Measurements from ENCODE around the gene NCOA7. TPM values are rescaled to one million over a fixed set of nuclear protein-coding genes. Genes with fewer than 3 reads are reported as not detected.

The NCOA7 gene
- total and polyA plus RNA-seq, 10 of the 15 experiments (the other 5 are each of a cell fraction or from before 2014, with no cell fraction given), result 18.9 to 50.3 (median 34.2) TPM

GRCh38 chr6:125859727-125860126 is 69.0 kb downstream of the NCOA7 start:
- TF ChIP-seq EED (IDR thresholded peaks at IDR 0.05; ENCODE audit: low read depth), result no peak
- POLR2A ChIA-PET, result no interaction called here
- no TSS peak for BruUV-seq (replicated peaks)

GRCh38 chr6:125863023-125863422 is 72.3 kb downstream of the NCOA7 start:
- in situ Hi-C loops (cut with MboI) (no loop called here), intact Hi-C loops (cut with micrococcal nuclease; ENCODE audit: unreplicated experiment) (no loop called here)
- RAD21 ChIA-PET (ENCODE audit: unreplicated experiment), result interaction anchor here (0.6 to 1.4 kb wide), 3 partner anchors 69 to 82 kb away, joined by 3 read pairs; no protein-coding TSS in a partner anchor
- POLR2A ChIA-PET, result no interaction called here
- Histone ChIP-seq H4K20me1 (ENCODE audit: control insufficient read depth, insufficient read depth) (no peaks in the 10 kb centered on the region), H3K9ac (ENCODE audit: control insufficient read depth, insufficient read depth, low read length) (no peak overlapping the region), H2AFZ (ENCODE audit: control insufficient read depth, low read depth, low read length) (no peak overlapping the region), H3K27ac (ENCODE audit: control insufficient read depth, insufficient read depth) (no peak overlapping the region), H3K9me3 (replicated peaks; ENCODE audit: control insufficient read depth, insufficient read depth, low read length) (no peaks in the 10 kb centered on the region), H3K4me1 (ENCODE audit: control insufficient read depth, insufficient read depth, low read length) (no peaks in the 10 kb centered on the region), H3K4me2 (ENCODE audit: control insufficient read depth, insufficient read depth) (no peak overlapping the region), H3K79me2 (ENCODE audit: control insufficient read depth, insufficient read depth, low read length) (no peaks in the 10 kb centered on the region), H3K4me3 (no peak overlapping the region), H3K27me3 (replicated peaks in 1 of 2; ENCODE audit: control insufficient read depth in 2 of 2, insufficient read depth in 2 of 2, low read length in 1 of 2) (no peaks in the 10 kb centered on the region), H3K36me3 (ENCODE audit: control insufficient read depth in 2 of 2, insufficient read depth in 2 of 2, low read length in 1 of 2) (no peaks in the 10 kb centered on the region; a peak in 2 of 4 replicates)
- TF ChIP-seq MEF2A (IDR thresholded peaks at IDR 0.05; ENCODE audit: insufficient read depth, low read depth, low read length) (no peak), BCL11A (IDR thresholded peaks at IDR 0.05; ENCODE audit: low read depth, low read length) (no peak), FOXM1 (IDR thresholded peaks at IDR 0.05; ENCODE audit: low read depth, low read length) (no peak), NFYA (IDR thresholded peaks at IDR 0.05; ENCODE audit: borderline replicate concordance, low read depth, low read length) (no peak), RELB (IDR thresholded peaks at IDR 0.05; ENCODE audit: low read depth) (no peak), ZZZ3 (IDR thresholded peaks at IDR 0.05; ENCODE audit: control insufficient read depth, insufficient read length, low read depth) (no peak), POLR2AphosphoS5 (IDR thresholded peaks at IDR 0.05; ENCODE audit: low read length) (no peak), CBFB (IDR thresholded peaks at IDR 0.05; ENCODE audit: low read depth) (no peak), POLR2AphosphoS2 (IDR thresholded peaks at IDR 0.05; ENCODE audit: low read depth, low read length) (no peak), EGR1 (IDR thresholded peaks at IDR 0.05; ENCODE audit: borderline replicate concordance in 1 of 2, low read depth in 2 of 2, low read length in 2 of 2) (no peak)
- SMC1A ChIA-PET (ENCODE audit: uncharacterized antibody, unreplicated experiment), result interaction anchor here (0.7 to 1.3 kb wide), 4 partner anchors 10 to 71 kb away, joined by 3 to 4 read pairs (median 4); no protein-coding TSS in a partner anchor
- DNase-seq (ENCODE audit: low read depth, low spot score) (no peak), ATAC-seq (no peak), FAIRE-seq (no peak)
- CTCF ChIA-PET, result interaction anchor here (0.5 to 1.8 kb wide), 6 partner anchors 10 to 112 kb away, joined by 3 to 5 read pairs (median 4); partner anchors contain the start of gene HINT3
- no TSS peak for BruUV-seq (replicated peaks)

More at GRCh38 chr6:125859727-125860126, 69.0 kb downstream of the NCOA7 start:
- DNase-seq (ENCODE audit: low read depth, low spot score) (no peak), FAIRE-seq (no peak), ATAC-seq (no peak)
- CTCF ChIA-PET, result interaction anchor here (0.6 to 3.2 kb wide), 4 partner anchors 9 to 97 kb away, joined by 3 to 26 read pairs (median 13); partner anchors contain the start of gene HINT3
- RAD21 ChIA-PET (ENCODE audit: unreplicated experiment), result interaction anchor here (2.8 kb wide), 1 partner anchor 93 kb away, joined by 11 read pairs; no protein-coding TSS in a partner anchor
- intact Hi-C loops (cut with micrococcal nuclease; ENCODE audit: unreplicated experiment) (loop anchor here (2.0 to 5.0 kb wide), 2 partner anchors 67 to 93 kb away; partner anchors contain the start of gene NCOA7), in situ Hi-C loops (cut with MboI) (no loop called here)
- Histone ChIP-seq H3K4me3 (no peak overlapping the region), H3K79me2 (ENCODE audit: control insufficient read depth, insufficient read depth, low read length) (no peaks in the 10 kb centered on the region), H3K9me3 (replicated peaks; ENCODE audit: control insufficient read depth, insufficient read depth, low read length) (no peaks in the 10 kb centered on the region), H3K36me3 (ENCODE audit: control insufficient read depth in 2 of 2, insufficient read depth in 2 of 2, low read length in 1 of 2) (peaks cover 0 to 5% of the 10 kb centered on the region in 2 experiments; a peak in 3 of 4 replicates), H3K4me2 (ENCODE audit: control insufficient read depth, insufficient read depth) (no peak overlapping the region), H3K9ac (ENCODE audit: control insufficient read depth, insufficient read depth, low read length) (no peak overlapping the region), H3K4me1 (ENCODE audit: control insufficient read depth, insufficient read depth, low read length) (no peaks in the 10 kb centered on the region), H3K27ac (ENCODE audit: control insufficient read depth, insufficient read depth) (no peak overlapping the region), H4K20me1 (ENCODE audit: control insufficient read depth, insufficient read depth) (no peaks in the 10 kb centered on the region), H2AFZ (ENCODE audit: control insufficient read depth, low read depth, low read length) (no peak overlapping the region), H3K27me3 (replicated peaks in 1 of 2; ENCODE audit: control insufficient read depth in 2 of 2, insufficient read depth in 2 of 2, low read length in 1 of 2) (no peaks in the 10 kb centered on the region)
- WGBS (ENCODE audit: insufficient coverage, insufficient replicate concordance, low lambda C conversion rate, missing lambda C conversion rate), result 91% methylated on average over 3 of the region's 3 CpGs
- SMC1A ChIA-PET (ENCODE audit: uncharacterized antibody, unreplicated experiment), result interaction anchor here (0.6 to 1.0 kb wide), 3 partner anchors 38 to 92 kb away, joined by 3 to 5 read pairs (median 4); no protein-coding TSS in a partner anchor

Data from GM12878 (cell line).